ENCODE data around the gene EEFSEC. TPM values are rescaled to one million over a fixed set of nuclear protein-coding genes. Genes with fewer than 3 reads are reported as not detected.

Gene EEFSEC
- total and polyA plus RNA-seq, 2 of the 4 experiments (the other 2 are of a cell fraction), result 4.5 to 9.3 TPM

GRCh38 chr3:128273841-128274573 lies 120.7 kb downstream of the EEFSEC start:
- Histone ChIP-seq H2BK5ac (ENCODE audit: low read depth, low read length, poor library complexity, severe bottlenecking) (peak overlapping the region; percentile 58), H3K9me1 (ENCODE audit: insufficient read depth, low read length) (peaks cover 31% of the 10 kb centered on the region), H4K91ac (ENCODE audit: insufficient read depth, low read depth, low read length) (peak overlapping the region; percentile 47), H3K36me3 (ENCODE audit: control insufficient read depth, insufficient read depth, low read length) (no peaks in the 10 kb centered on the region), H3K27ac (ENCODE audit: insufficient read depth, low read length) (peak overlapping the region; percentile 28; the same call in 1 of the 2 replicates), H2BK20ac (ENCODE audit: low read depth, low read length) (peak overlapping the region; percentile 90), H2BK15ac (ENCODE audit: low read depth, low read length) (peak overlapping the region; percentile 53; the same call in 1 of the 3 replicates), H3K9me3 (ENCODE audit: control insufficient read depth, insufficient read depth, low read length) (no peaks in the 10 kb centered on the region), H3K18ac (ENCODE audit: low read depth, low read length) (0 out of 2 replicates have a peak overlapping the region, but pooled peaks have one; percentile 7), H3K4ac (ENCODE audit: low read depth, low read length) (peak overlapping the region; percentile 86), H2AFZ (replicated peaks; ENCODE audit: low read length, poor library complexity) (peak overlapping the region; percentile 15), H2AK5ac (ENCODE audit: low read depth, low read length) (peak overlapping the region; percentile 88), H3K14ac (replicated peaks; ENCODE audit: low read depth, low read length) (peak overlapping the region; percentile 63), H3K9ac (ENCODE audit: low read depth, low read length) (no peak overlapping the region), H3K4me1 (ENCODE audit: control insufficient read depth, insufficient read depth, low read length) (peaks cover 33% of the 10 kb centered on the region), H3K56ac (ENCODE audit: extremely low read depth, insufficient read depth, low read length) (no peak overlapping the region), H3K79me1 (ENCODE audit: low read depth in 1 of 2, low read length in 2 of 2) (peaks cover 2 to 27% of the 10 kb centered on the region in 2 experiments; a peak in 1 of 4 replicates), H3K23ac (ENCODE audit: low read depth, low read length) (peak overlapping the region; percentile 28; the same call in 1 of the 2 replicates), H3K4me2 (ENCODE audit: low read depth, low read length) (no peak overlapping the region), H2BK120ac (ENCODE audit: low read depth, low read length) (peak overlapping the region; percentile 81), H4K20me1 (ENCODE audit: insufficient read depth, low read length) (peaks cover 6% of the 10 kb centered on the region; the same call in 1 of the 2 replicates), H3K27me3 (ENCODE audit: control insufficient read depth, insufficient read depth, low read length) (no peaks in the 10 kb centered on the region), H4K5ac (ENCODE audit: low read depth, low read length) (no peak overlapping the region), H2AK9ac (replicated peaks; ENCODE audit: low read depth, low read length, poor library complexity) (peak overlapping the region; percentile 17), H4K8ac (ENCODE audit: low read depth in 2 of 2, low read length in 2 of 2) (peak overlapping the region in 1 of 2 experiments; percentile 26; a peak in 2 of 4 replicates), H3K4me3 (ENCODE audit: insufficient read depth, low read depth, low read length) (no peak overlapping the region)
- ChIA-PET POLR2A (ENCODE audit: unreplicated experiment) (no interaction called here), CTCF (interaction anchor here (1.5 kb wide), 1 partner anchor 105 kb away, joined by 3 read pairs; no protein-coding TSS in a partner anchor)
- intact Hi-C loops (cut with micrococcal nuclease), result no loop called here
- no CpG with 5 or more reads among the region's 11 CpGs for WGBS, 2 experiments (ENCODE audit: extremely low coverage in 2 of 2, insufficient read length in 1 of 2)
- DNase-seq, result no peak
- BruUV-seq (replicated peaks), result no TSS peak
- dilution Hi-C loops (cut with HindIII; ENCODE audit: low sequenced_read_pairs, unreplicated experiment), result no loop called here
- ATAC-seq (ENCODE audit: low read depth), result no peak
- in situ Hi-C loops (cut with MboI; ENCODE audit: low sequenced_read_pairs), result no loop called here
- TF ChIP-seq MAZ (IDR thresholded peaks at IDR 0.05; ENCODE audit: borderline replicate concordance, low read depth, low read length) (no peak), MAFK (IDR thresholded peaks at IDR 0.05; ENCODE audit: low read depth, low read length) (no peak), CTCF (conservative IDR thresholded peaks at IDR 0.05; ENCODE audit: low read depth, low read length) (no peak), POLR2A (IDR thresholded peaks at IDR 0.05; ENCODE audit: low read depth, low read length) (no peak), NFE2L2 (IDR thresholded peaks at IDR 0.05; ENCODE audit: low read depth, low read length) (no peak), BHLHE40 (IDR thresholded peaks at IDR 0.05; ENCODE audit: low read depth, low read length) (no peak), RFX5 (IDR thresholded peaks at IDR 0.05; ENCODE audit: low read depth, low read length) (no peak), RCOR1 (IDR thresholded peaks at IDR 0.05; ENCODE audit: insufficient replicate concordance, low read length) (no peak), SMC3 (IDR thresholded peaks at IDR 0.05; ENCODE audit: low read depth, low read length) (no peak), ELK1 (IDR thresholded peaks at IDR 0.05; ENCODE audit: borderline replicate concordance, low read depth, low read length) (no peak), CEBPB (IDR thresholded peaks at IDR 0.05; ENCODE audit: low read depth, low read length) (no peak), RAD21 (IDR thresholded peaks at IDR 0.05; ENCODE audit: low read length) (no peak), FOS (IDR thresholded peaks at IDR 0.05; ENCODE audit: low read depth, low read length) (no peak), MXI1 (IDR thresholded peaks at IDR 0.05; ENCODE audit: borderline replicate concordance, low read depth, low read length) (no peak), USF2 (IDR thresholded peaks at IDR 0.05; ENCODE audit: low read depth, low read length) (no peak)
